ENCODE data around the gene NFATC1. TPM values are rescaled to one million over a fixed set of nuclear protein-coding genes. Genes with fewer than 3 reads are reported as not detected.

The NFATC1 gene
- total RNA-seq, 4 donors from 2014 or later = 13.9 to 24.3 (median 16.7) TPM

DNA sequence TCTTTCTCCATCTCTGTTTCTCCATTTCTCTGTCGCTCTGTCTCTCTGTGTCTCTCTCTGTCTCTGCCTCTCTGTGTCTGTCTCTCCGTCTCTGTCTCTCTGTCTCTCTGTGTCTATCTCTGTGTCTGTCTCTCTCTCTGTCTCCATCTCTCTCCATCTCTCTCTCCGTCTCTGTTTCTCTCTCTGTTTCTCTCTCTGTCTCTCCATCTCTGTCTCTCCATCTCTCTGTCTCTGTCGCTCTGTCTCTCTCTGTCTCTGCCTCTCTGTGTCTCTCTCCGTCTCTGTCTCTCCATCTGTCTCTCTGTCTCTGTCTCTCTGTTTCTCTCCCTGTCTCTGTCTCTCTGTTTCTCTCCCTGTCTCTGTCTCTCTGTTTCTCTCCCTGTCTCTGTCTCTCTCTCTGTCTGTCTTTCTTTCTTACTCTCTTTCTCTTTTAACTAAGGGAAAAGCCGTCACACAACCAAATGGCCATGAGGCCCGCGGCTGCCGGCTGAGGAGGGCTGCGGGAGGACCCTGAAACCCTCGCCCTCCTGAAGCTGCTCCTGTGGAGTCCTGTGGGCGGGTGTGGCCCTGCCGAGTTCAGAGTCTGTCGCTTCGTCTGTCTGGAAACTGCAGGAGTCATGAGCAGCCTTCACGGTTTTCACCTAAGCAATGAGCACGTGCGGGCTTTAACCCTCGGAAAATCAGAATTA is 29.3 kb downstream of the NFATC1 start:
- H3K27ac ChIP-seq = no peak overlapping the region
- peaks cover 16% of the 10 kb centered on the region for H3K36me3 ChIP-seq
- TF ChIP-seq, protein P1, sequence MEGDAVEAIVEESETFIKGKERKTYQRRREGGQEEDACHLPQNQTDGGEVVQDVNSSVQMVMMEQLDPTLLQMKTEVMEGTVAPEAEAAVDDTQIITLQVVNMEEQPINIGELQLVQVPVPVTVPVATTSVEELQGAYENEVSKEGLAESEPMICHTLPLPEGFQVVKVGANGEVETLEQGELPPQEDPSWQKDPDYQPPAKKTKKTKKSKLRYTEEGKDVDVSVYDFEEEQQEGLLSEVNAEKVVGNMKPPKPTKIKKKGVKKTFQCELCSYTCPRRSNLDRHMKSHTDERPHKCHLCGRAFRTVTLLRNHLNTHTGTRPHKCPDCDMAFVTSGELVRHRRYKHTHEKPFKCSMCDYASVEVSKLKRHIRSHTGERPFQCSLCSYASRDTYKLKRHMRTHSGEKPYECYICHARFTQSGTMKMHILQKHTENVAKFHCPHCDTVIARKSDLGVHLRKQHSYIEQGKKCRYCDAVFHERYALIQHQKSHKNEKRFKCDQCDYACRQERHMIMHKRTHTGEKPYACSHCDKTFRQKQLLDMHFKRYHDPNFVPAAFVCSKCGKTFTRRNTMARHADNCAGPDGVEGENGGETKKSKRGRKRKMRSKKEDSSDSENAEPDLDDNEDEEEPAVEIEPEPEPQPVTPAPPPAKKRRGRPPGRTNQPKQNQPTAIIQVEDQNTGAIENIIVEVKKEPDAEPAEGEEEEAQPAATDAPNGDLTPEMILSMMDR (IDR thresholded peaks at IDR 0.05) = no peak
- TF ChIP-seq EP300 (IDR thresholded peaks at IDR 0.05) (no peak), POLR2A (IDR thresholded peaks at IDR 0.05) (no peak), POLR2AphosphoS5 (IDR thresholded peaks at IDR 0.05) (no peak)
- H3K4me1 ChIP-seq = peaks cover 22% of the 10 kb centered on the region
- H3K4me3 ChIP-seq = no peak overlapping the region
- H3K27me3 ChIP-seq = no peaks in the 10 kb centered on the region
- H3K9me3 ChIP-seq = no peaks in the 10 kb centered on the region
- DNase-seq (ENCODE audit: low spot score in 2 of 2) = no peak
- WGBS = 89% methylated on average over 19 of the region's 19 CpGs

DNA sequence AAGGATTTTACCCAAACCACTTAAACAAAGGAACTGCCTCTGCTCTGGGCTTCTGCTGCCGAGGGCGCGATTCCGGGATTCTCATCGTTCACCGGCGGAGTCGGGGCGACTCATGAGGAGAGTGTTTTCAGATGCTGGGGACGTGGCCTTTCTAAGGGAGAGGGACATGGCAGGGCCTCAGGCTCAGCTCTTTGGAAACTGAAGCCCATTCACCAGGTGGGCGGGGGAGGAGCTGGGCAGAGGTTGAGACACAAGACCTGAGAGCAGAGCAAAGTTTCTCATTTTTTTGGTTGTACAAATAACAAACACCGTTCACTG is 29.8 kb downstream of the NFATC1 start:
- Histone ChIP-seq H3K4me1 (peaks cover 22% of the 10 kb centered on the region), H3K27ac (no peak overlapping the region), H3K27me3 (no peaks in the 10 kb centered on the region), H3K4me3 (no peak overlapping the region), H3K9me3 (no peaks in the 10 kb centered on the region), H3K36me3 (peaks cover 14% of the 10 kb centered on the region)
- no peak for TF ChIP-seq EP300 (IDR thresholded peaks at IDR 0.05)
- TF ChIP-seq, protein P1 (IDR thresholded peaks at IDR 0.05) = no peak
- no peak for TF ChIP-seq POLR2A (IDR thresholded peaks at IDR 0.05)
- no peak for TF ChIP-seq POLR2AphosphoS5 (IDR thresholded peaks at IDR 0.05)
- no peak for DNase-seq (ENCODE audit: low spot score in 2 of 2)
- 96% methylated on average over 12 of the region's 12 CpGs for WGBS

DNA sequence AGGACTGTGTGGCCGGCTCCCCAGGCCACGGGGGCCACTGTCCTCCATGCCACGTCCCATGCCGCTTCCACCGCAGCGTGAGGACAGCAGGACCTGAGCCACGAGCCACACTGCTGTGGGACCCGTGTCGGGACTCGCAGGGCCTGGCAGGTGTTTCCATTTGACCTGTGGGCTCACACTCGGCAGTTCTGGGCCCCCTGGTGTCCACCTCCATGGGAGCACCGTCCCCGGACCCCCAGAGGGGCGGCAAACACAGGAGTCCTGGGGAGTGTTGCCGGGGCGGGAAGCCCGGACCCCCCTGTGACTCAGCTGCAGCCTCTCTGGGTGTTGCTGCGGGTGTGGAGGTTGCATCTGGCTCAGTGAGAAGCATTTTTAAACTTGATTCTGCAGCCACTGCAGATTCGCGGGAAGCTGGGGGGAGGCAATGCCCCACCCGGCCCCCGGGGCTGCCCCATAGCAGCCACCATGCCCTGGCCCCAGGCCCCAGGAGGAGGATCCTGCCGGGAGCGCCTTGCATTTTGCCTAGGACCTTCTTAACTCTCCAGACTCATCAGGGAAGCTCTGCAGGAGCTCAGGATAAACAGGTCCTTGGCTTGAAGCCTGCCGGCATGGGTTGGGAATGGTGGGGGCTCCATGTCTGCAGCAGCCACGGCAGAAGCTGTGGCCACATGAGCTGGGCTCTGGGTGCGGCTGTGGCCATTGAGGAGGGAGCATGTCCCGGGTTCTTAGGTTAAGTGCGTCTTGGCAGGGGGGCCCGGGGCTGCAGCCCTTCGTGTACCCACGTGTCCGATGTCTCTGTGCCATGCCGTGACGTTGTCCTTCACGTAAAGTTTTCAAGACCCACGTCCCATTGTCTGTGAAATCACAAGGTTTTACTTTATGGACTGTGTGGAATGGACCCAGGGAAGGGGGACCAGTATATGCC is 30.9 kb downstream of the NFATC1 start:
- 86% methylated on average over 20 of the region's 37 CpGs for WGBS
- TF ChIP-seq, protein P1 (IDR thresholded peaks at IDR 0.05) = no peak
- TF ChIP-seq POLR2A (IDR thresholded peaks at IDR 0.05) = no peak
- no peak for TF ChIP-seq EP300 (IDR thresholded peaks at IDR 0.05)
- no peak for TF ChIP-seq POLR2AphosphoS5 (IDR thresholded peaks at IDR 0.05)
- Histone ChIP-seq H3K4me1 (peaks cover 15% of the 10 kb centered on the region), H3K9me3 (no peaks in the 10 kb centered on the region), H3K4me3 (no peak overlapping the region), H3K27ac (no peak overlapping the region), H3K36me3 (peaks cover 6% of the 10 kb centered on the region), H3K27me3 (no peaks in the 10 kb centered on the region)
- DNase-seq (ENCODE audit: low spot score in 2 of 2) = no peak

DNA sequence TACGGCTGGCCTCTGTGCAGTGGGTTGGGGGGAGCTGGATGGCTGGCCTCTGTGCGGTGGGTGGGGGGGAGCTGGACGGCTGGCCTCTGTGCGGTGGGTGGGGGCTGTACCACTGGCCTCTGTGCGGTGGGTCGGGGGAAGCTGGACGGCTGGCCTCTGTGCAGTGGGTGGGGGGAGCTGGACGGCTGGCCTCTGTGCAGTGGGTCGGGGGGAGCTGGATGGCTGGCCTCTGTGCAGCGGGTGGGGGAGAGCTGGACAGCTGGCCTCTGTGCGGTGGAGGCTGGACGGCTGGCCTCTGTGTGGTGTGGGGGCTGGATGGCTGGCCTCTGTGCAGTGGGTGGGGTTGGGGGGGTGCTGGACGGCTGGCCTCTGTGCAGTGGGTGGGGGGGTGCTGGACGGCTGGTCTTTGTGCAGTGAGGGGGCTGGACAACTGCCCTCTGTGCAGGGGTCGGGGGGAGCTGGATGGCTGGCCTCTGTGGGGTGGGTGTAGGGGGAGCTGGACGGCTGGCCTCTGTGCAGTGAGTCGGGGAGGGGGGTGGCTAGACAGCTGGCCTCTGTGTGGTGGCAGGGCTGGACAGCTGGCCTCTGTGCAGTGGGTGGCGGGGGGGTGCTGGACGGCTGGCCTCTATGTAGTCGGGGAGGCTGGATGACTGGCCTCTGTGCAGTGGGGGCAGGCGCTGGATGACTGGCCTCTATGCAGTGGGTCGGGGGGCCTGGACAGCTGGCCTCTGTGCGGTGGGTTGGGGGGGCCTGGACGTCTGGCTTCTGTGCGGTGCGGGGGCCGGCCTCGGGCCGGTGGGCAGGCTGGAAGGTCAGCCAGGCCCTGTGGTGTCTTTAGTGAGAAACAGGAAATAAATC is 31.9 kb downstream of the NFATC1 start:
- Histone ChIP-seq H3K4me3 (no peak overlapping the region), H3K27ac (no peak overlapping the region), H3K27me3 (no peaks in the 10 kb centered on the region), H3K4me1 (peaks cover 7% of the 10 kb centered on the region), H3K36me3 (peaks cover 6% of the 10 kb centered on the region), H3K9me3 (no peaks in the 10 kb centered on the region)
- WGBS = 88% methylated on average over 20 of the region's 29 CpGs
- no peak for DNase-seq (ENCODE audit: low spot score in 2 of 2)
- TF ChIP-seq POLR2A (IDR thresholded peaks at IDR 0.05) (no peak), POLR2AphosphoS5 (IDR thresholded peaks at IDR 0.05) (no peak), EP300 (IDR thresholded peaks at IDR 0.05) (no peak)

DNA sequence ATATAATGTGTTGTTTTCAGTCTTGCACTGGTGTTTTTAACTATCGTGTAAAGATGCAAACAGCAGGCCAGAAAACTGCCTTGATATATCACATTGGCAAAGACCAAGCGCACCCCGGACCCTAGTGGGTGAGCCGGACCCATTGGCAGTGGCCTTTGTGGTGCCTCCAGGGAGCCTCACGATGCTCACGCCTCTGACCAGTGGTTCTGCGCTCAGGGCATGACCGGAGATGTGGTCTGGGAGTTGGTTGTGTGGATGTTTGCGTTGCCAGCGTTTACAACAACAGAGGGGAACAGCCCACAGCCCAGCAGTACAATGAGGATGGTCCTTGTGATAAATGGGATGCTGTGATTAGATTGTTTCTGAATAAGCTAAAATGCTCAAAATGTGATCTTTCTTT is 32.6 kb downstream of the NFATC1 start:
- Histone ChIP-seq H3K27ac (no peak overlapping the region), H3K36me3 (peaks cover 12% of the 10 kb centered on the region), H3K9me3 (no peaks in the 10 kb centered on the region), H3K4me3 (no peak overlapping the region), H3K4me1 (peaks cover under 1% of the 10 kb centered on the region), H3K27me3 (no peaks in the 10 kb centered on the region)
- no peak for DNase-seq (ENCODE audit: low spot score in 2 of 2)
- TF ChIP-seq, protein P1 (IDR thresholded peaks at IDR 0.05) = no peak
- TF ChIP-seq POLR2AphosphoS5 (IDR thresholded peaks at IDR 0.05) (no peak), POLR2A (IDR thresholded peaks at IDR 0.05) (no peak), EP300 (IDR thresholded peaks at IDR 0.05) (no peak)
- 78% methylated on average over 10 of the region's 10 CpGs for WGBS

Data from suprapubic skin (tissue), 4 donors.